HG03354 (cell line): Measurements from ENCODE around the gene NSFL1C.

Experiments used
- ATAC-seq: cut with Tn5 transposase; IDR thresholded peaks from one replicate; pipeline ENCODE4 v1.9.1; 2021; ENCODE audit warnings: mild to moderate bottlenecking; ENCODE audit not compliant: unreplicated experiment, poor library complexity, severe bottlenecking

Gene NSFL1C

DNA sequence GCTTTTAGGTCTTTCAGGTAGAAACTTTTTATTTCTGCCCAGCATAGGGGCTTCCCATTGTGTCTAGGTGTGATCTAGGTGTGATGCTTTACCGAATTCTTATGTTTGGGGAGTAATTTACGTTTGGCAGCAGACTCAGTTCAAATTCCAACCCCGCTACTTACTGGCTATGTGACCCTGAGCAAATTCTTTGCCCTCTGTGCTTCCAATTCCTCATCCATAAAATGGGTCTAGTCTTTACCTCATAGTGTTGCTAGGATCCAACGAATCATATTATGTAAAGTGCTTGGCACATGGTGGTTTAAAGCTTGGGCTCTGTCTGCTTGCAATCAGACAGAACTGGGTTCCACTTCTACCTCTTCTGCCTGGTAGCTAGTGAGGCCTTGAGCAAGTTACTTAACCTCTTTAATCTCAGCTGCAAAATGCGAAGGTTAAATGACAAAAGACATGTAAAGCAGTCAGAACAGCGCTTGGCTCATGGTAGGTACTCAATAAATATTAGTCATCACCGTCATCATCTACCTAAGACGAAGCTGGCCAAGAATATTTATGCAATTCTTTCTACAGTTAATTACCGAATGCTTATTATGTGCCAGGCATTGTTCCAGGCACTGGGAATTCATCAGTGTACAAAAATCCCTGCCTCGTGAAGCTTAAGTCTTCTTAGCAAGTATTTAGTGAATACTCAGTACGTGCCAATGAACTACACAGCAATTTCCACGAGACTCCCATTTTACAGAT is 1.0 kb downstream of the NSFL1C start:
- no peak for ATAC-seq

DNA sequence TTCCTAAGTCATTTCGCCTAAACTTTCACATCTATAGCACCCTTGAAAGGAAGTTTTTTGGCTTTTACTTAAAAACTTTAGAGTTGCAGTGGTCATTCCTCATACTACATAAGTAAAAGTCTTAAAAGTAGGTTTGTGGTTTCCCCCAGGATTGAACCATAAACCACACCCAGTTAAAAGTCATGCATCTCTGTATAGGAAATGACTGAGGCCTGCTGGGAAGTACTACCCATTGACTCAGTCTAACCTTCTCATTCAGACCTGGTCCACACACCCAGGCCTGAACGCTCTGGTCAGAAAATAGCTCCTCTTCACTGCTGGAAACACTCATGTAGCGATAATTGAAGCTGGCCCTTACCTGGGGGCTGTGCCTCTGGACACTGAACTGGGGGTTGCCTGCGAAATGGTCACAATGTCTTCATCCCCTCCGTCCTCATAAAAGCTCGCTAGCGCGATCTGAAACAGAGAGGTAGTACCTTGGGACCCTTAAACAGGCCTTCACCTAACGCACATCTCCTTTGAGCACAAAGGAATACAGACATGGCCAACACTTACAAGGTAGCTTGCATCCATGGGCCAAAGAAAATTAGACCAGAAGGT is 2.6 kb downstream of the NSFL1C start:
- no peak for ATAC-seq

DNA sequence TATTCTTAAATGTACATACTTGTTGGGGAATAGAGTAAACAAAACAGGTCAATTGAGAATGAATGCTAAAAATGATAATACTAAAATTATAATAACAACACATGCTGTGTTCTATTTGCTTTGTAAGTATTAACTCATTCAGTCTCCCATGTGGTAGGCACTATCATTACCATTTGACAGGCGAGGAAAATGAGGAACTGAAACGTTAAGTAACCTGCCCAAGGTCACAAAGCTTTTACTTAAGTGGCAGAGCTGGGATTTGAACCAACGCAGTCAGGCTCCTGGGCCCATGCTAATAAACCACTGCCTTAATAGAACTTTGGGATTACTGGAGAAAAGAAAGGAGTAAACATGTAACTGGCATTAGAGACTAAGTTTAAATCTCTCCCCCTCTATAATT is 3.8 kb downstream of the NSFL1C start:
- no peak for ATAC-seq

DNA sequence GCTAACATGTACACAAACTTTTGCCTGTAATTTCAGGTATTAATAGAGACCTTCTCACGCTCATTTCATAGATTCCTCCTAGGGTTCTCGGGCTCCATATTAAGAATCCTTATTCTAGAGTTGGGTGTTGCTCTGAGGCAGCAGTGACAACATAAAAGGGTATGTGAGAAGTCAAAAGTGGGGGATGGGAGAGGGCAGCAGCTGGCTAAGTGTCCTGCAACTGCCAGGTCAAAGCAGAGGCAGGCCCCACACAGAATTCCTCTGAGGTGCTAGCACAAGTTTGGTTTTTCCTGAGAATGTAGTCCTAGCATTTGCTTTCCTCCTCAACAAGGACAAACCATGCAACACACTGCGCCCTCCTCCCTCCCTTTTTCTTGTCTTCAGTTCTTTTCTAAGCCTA is 4.6 kb downstream of the NSFL1C start:
- ATAC-seq: no peak

DNA sequence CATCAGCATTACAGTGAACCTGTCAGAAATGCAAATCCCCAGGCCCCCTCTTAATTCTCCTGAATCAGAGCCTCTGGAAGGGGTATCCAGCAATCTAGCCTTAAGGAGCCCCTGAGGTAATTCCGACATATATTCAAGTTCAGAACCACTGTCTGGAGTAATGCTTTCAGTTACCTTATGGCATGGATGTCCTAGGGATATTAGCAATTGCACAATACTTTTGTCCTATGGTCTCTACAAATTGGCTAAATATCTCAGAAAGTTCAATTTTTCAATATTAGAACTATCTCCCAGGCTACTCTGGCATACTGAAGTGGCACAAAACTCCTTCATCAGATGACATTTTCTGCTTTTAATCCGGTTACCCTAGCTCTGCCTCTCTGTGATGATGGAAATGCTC is 6.4 kb downstream of the NSFL1C start:
- no peak for ATAC-seq

DNA sequence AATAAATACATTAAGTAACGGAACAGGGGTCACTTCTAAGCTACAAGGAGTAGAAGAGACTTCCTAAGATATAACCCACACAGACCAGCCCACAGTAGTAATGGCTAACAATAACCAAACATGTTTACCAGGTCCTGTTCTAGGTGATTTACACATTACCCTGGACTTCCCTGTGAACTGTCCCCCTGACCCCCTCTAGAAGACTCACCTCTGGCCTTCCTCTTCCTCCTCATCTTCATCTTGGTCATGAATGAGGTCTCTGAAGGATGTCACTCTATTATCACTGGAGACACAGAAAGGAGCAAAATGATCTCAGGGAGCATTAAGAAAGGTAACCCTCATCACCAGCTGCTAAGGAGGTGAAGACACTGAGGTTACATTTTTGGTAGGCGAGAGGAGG is 8.7 kb downstream of the NSFL1C start:
- ATAC-seq: no peak

DNA sequence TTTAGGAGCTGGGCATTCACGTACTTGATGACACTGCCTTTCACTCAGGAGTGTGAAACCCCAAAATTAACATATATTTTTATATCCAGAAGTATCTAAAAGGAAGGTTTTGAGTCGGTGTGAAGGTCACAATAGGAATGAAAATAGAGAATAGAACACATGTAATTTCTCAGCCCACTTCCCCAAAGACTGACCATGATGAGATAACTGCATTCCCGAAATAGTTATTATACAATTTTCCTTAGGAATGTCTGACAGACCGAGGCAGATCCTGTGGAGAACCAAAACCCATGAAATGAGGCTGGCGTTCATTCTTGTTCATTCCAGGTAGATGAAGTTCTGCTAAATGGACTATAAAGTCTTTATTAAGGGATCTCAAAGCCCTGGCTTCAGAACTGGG is 10.3 kb downstream of the NSFL1C start:
- ATAC-seq: no peak

DNA sequence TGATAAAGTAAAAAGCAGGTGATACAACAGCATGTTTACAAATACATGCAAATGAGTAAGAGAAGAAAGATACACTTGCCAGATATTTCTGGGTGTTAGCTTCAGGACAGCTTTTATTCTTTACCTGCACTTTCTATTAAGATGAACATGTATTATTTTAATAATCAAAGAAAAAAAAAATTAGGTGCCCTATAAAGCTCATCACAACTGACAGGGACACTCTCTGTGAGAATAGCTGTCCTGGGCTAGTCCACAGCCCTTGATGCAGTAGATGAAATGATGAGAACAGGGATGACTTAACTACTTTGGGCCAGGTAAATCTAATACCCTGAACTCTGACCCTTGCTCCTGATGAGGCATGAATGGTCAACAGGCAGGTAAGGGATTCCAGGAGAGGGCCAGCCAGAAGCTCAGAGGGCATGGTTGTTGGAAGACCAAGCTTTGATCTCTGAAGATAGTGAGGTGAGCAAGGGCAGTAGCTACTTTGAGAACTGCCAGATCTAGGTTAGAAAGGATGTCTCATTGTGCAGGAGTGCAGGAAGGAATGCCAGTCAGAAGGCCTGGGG is 15.6 kb downstream of the NSFL1C start:
- no peak for ATAC-seq

DNA sequence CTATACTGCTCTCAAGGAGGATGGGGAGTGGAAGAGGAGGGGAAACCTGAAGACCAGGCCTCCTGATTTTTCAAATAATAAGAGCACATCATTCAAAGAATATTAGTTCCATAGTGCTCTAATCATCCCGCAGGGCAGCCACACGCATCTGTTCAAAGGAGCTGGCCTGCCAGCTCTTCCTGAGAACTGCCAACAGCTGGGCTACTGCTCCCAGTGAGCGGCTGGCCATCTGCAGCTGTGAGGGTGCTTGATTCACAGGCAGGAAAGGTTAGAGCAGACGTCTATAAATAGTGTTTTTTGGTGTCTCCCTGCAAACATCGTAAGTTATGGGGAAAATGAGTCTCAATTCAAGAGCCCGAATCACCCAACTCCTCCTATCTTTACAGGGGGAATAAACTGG is 17.3 kb downstream of the NSFL1C start:
- ATAC-seq: no peak

DNA sequence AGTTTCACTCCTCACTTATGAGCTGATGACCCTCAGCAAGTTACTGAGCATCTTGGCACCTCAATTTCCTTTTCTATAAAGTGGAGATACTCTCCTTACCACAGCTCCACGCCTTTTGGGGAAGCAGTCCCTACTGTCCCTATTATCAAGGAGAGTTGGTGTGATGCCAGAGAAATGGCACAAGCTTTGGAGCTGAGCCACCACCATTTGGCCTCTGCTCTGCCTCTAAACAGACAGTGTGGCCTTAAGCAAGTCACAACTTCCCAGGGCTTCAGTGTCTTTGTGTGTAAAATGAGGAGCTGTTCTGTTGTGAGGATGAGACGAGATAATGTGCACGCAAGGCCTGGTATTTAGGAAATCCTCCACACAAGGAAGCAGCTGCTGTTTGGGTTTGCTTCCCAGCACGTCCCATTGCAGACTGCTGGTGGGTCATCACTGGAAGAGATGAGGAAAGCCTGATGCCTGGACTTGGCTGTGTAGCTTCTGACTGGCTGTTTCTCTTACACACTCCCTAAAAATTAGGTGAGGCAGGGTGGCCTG is 18.5 kb downstream of the NSFL1C start:
- ATAC-seq: no peak

DNA sequence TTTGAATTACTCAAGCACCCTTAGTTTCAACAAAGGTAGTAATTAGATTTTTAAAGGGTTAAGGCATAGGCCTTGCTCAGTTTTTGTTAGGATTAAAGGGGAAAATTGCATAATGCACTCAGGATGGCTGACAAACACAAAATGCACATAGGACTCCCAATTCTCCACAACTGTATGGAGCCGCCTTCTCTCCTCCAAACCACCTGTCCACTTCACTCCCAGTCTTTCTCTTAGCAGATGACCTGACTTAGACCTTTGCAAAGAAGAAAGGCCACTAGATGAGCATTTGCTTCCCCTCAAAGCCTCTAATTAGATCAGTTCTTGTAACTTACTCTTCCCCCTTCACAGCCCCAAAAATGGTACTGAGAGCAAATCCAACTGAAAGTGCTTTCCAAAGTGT is 20.1 kb downstream of the NSFL1C start:
- ATAC-seq: no peak

DNA sequence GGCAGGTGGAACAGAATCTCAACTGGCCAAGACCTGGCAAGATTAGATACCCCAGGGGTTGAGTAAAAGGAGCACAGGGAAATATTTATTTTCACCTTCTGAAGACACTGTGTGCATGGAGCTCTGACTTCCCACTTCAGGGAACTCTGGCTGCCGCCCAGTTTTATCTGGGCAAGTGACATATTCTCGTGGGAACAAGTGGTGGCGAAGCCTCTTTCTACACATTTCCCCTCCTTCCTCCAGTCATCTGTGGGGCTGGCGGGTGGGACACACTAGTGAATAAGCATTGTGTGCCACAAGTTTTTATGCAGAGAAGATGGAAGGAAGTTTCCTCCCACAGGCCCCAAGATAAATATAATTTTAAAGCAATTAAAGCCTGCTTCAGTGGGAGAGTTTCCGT is 23.6 kb downstream of the NSFL1C start:
- ATAC-seq: no peak

DNA sequence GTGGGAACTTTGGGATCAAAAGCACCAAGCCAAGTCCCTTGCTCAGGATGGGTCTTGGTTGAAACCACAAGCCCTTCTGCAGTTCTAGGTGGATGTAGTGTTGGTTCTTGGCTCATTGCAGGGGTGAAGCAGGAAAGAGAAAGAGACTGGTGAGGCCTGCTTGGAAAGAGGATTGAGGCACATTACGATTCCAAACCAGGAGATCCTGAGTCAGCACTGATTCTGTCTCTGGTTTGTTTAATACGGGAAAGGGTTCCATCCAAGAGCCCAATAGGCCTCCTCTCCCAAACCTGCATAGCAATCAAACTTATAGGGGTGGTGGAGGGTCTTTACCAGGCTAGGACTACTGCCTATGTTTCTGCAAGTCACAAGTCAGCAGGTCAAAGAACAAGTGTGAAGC is 24.3 kb downstream of the NSFL1C start:
- no peak for ATAC-seq

DNA sequence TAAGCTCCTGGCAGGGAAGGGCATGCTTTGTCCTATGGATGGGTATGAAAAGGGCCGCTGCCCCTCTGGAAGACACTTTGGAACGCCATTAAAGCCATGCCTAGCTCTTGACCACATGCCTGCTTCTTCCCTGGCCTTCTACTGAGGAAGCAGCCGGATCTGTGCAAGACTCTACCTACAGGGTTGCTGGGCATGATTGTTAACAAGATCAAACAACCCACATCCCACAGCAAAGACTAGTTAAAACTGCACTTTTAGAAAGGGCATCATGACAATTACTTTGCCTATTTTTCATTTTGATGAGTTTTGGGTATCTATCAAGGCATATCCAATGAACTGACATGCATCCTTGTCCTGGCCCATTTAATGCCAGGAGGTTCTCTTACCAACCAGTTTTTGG is 25.5 kb downstream of the NSFL1C start:
- ATAC-seq: no peak

DNA sequence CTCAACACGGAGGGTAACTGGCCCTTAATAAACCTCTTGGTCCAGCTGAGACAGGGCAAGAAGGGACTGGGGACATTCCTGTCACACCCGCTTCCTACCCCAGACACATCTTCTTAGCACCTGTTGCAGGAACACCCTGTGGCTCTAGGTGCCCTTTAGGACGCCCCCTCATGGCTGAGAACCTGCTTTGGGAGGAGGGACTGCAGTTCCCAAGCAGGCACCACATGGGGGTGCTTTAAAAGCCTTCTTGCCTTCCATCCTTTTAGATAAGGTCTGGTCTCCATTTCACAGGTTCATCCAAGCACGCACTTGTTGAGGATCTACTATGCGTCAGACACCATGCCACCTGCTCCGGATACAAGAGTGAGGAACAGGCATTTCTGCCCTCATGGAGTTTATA is 26.6 kb downstream of the NSFL1C start:
- no peak for ATAC-seq

DNA sequence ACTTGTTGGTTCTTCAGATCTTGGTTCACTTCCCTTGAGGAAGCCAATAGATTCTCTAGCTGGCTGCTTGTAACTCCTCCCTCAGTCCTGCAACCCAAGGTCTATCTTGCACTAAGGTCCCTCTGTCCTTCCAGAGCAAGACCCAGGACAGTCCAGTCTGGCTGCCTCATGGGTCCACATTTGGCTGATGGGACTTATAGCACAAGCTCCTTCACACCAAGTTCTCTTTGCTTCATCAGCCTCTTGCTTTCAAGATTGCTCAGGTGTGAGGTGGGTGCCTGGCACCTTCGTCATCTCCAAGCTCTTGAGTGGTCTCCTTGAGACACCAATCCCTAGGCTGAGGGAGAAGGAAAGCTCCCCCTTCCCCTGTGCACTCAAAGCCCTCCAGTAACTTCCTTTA is 28.3 kb downstream of the NSFL1C start:
- no peak for ATAC-seq

DNA sequence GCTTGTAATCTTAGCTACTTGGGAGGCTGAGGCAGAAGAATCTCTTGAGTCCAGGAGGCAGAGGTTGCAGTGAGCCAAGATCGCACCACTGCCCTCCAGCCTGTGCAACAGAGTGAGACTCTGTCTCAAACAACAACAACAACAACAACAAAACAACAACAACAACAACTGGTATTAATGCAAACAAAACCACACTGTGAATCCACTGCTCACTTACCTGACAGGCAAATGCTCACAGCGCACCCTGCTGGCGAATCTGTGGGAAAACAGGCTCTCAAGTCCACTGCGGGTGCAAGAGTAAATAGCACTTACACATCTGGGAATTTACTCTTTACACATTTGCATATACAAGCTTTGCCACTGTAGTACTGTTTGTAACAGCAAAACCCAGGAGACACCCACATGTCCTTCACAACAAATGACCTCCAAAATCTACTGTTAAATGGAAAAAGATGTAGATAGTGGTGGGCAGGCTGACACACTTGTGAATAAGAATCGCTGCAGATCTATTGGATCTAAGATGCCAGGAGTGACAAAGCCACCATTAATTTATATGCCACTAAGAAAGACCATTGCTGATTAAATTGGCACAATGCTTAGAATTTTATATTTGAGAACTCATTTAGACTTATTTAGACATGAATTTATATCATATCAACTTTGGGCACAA is 29.3 kb downstream of the NSFL1C start:
- ATAC-seq: peak; percentile 47

DNA sequence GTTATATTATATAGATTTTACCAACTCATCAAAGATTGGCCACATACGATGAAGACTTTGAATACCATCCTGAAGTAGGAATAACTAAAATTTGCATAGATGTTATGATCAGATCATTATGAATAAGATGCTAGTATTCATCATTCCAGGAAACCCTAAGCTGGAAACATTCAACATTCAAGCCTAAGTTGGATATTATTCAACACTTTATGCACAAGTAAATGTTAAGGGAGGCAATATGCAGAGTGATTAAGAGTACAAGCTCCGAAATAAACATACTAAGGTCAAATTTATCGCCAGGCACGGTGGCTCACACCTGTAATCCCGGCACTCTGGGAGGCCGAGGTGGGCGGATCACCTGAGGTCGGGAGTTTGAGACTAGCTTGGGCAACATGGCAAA is 30.4 kb downstream of the NSFL1C start:
- no peak for ATAC-seq

DNA sequence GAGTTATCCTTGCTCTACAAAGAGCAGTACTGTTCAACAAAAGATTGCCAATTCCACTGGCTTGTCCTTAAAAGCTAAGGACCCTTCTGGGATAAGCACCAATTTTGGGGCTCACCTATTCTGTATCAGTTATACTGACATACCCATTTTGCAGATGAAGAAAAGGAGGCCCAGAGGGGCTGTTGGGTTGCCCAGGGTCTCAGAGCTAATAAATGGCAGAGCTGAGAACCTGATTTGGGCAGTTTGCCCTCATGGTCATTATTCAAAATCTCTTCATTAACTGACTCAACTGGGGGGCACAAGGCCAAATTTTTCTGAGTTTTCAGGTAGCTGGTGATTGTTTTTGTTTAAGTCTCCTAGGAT is 31.3 kb downstream of the NSFL1C start:
- ATAC-seq: no peak

DNA sequence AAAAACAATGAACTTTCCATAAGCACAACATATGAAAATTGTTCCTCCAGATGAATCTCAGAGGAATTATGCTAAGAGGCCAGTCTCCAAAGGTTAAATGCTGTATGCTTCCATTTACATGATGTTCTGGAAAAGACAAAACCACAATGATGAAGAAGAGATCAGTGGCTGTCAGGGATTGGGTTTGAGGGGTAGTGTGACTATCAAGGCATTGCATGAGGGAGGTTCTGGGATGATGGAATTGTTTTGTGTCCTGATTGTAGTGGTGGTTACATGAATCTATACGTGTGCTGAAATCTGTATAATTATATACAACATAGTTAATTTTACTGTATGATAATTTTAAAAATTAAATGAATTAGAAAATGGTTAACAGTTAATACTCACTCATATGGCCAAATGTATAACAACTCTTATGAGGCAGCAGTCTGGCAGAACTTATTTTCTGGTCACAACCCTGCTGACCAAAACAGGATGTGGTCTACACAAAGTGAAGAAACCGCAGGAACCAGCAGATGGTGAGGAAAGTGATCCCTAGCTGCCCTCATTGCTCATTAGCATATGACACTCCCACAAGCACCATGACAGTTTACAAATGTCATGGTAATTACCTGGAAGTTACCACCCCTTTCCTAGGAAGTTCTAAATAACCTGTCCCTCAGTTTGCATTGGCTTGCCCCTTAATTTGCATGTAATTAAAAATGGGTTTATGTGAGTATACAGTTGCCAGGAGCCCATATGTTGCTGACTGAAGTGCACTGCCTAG is 31.9 kb downstream of the NSFL1C start:
- peak; percentile 88 for ATAC-seq
